K562 (cell line): Measurements from ENCODE around the gene HLA-DOA. TPM values are rescaled to one million over a fixed set of nuclear protein-coding genes. Genes with fewer than 3 reads are reported as not detected.
A peak's percentile ranks its signal among the peaks of the same experiment; 100 is the strongest.

ENCODE experiments used
- ADNP ChIP-seq: fragments of 200-800 bp; sonication (Bioruptor generic); IDR thresholded peaks from 2 replicates; pipeline ENCODE4 v1.6.1; 2016; ENCODE audit warnings: missing genetic modification characterization, missing compliant biosample characterization
- CAMTA2 ChIP-seq: fragments of 250-450 bp; sonication (Bioruptor Pico); conservative IDR thresholded peaks from 2 replicates; pipeline ENCODE4 v1.5.1; 2022
- DPF2 ChIP-seq: fragments of 450-650 bp; IDR thresholded peaks from 2 replicates; pipeline ENCODE4 v1.6.1; 2016
- EP400 ChIP-seq: fragments of 450-650 bp; IDR thresholded peaks from 2 replicates; pipeline ENCODE4 v1.6.1; 2017; ENCODE audit warnings: antibody characterized with exemption, mild to moderate bottlenecking, moderate library complexity
- FOXK1 ChIP-seq: sonication (generic); formaldehyde crosslinking; IDR thresholded peaks from 2 replicates; pipeline ENCODE4 v1.8.0; 2022; ENCODE audit warnings: missing genetic modification reagents, mild to moderate bottlenecking, borderline replicate concordance
- GATAD2B ChIP-seq: fragments of 450-650 bp; IDR thresholded peaks from 2 replicates; pipeline ENCODE4 v1.6.1; 2017; ENCODE audit warnings: mild to moderate bottlenecking, borderline replicate concordance
- GTF2F1 ChIP-seq: IDR thresholded peaks from 2 replicates; pipeline ENCODE4 v1.6.1; 2011; ENCODE audit warnings: low read depth, low read length, improper control_type of control experiment
- NFIX ChIP-seq: fragments of 250-450 bp; sonication (Bioruptor Pico); IDR thresholded peaks from 2 replicates; pipeline ENCODE4 v1.4.0; 2020; ENCODE audit warnings: low read depth, mild to moderate bottlenecking, moderate library complexity
- NKRF ChIP-seq: fragments of 450-650 bp; IDR thresholded peaks from 2 replicates; pipeline ENCODE4 v1.6.1; 2016; ENCODE audit warnings: borderline replicate concordance
- POLR2A ChIP-seq: fragments of 450-650 bp; conservative IDR thresholded peaks from 2 replicates; pipeline ENCODE4 v1.6.1; 2016
- PTTG1 ChIP-seq: fragments of 450-650 bp; IDR thresholded peaks from 2 replicates; pipeline ENCODE4 v1.6.1; 2016; ENCODE audit warnings: low read depth, mild to moderate bottlenecking, missing genetic modification characterization, missing compliant biosample characterization
- RBM17 ChIP-seq: fragments of 200-400 bp; formaldehyde crosslinking; IDR thresholded peaks from 2 replicates; pipeline ENCODE4 v1.6.1; 2017; ENCODE audit warnings: low read depth, mild to moderate bottlenecking, low read length, borderline replicate concordance
- SIX5 ChIP-seq, 2 experiments: IDR thresholded peaks; 2 replicates each; pipeline ENCODE4 v1.6.1; 2011; ENCODE audit warnings: low read length in 2 of 2, borderline replicate concordance in 1 of 2, low read depth in 1 of 2, mild to moderate bottlenecking in 1 of 2, moderate library complexity in 1 of 2; ENCODE audit not compliant: insufficient read depth in 1 of 2
- TEAD2 ChIP-seq: fragments of 450-650 bp; IDR thresholded peaks from 2 replicates; pipeline ENCODE4 v1.6.1; 2016; ENCODE audit warnings: missing genetic modification characterization, control low read depth, missing compliant biosample characterization
- TFE3 ChIP-seq: fragments of 450-650 bp; formaldehyde crosslinking; IDR thresholded peaks from 2 replicates; pipeline ENCODE4 v1.4.0; 2020; ENCODE audit warnings: mild to moderate bottlenecking, mixed read lengths
- TRIM25 ChIP-seq: fragments of 450-650 bp; IDR thresholded peaks from 2 replicates; pipeline ENCODE4 v1.7.0; 2016; ENCODE audit warnings: borderline replicate concordance
- VEZF1 ChIP-seq: fragments of 200-800 bp; sonication (Bioruptor generic); IDR thresholded peaks from 2 replicates; pipeline ENCODE4 v1.6.1; 2017; ENCODE audit warnings: missing genetic modification characterization, missing compliant biosample characterization
- ZNF165 ChIP-seq: fragments of 250-450 bp; sonication (Bioruptor Pico); IDR thresholded peaks from 2 replicates; pipeline ENCODE4 v1.4.0; 2020; ENCODE audit warnings: borderline replicate concordance
- ZNF384 ChIP-seq: IDR thresholded peaks from 2 replicates; pipeline ENCODE4 v1.6.1; 2012; ENCODE audit warnings: low read depth, low read length, improper control_type of control experiment
- ZNF436 ChIP-seq: fragments of 250-450, 450-650 bp; sonication (Bioruptor Pico); formaldehyde crosslinking; IDR thresholded peaks from 2 replicates; pipeline ENCODE4 v1.7.0; 2020; ENCODE audit warnings: mild to moderate bottlenecking
- polyA plus RNA-seq, 8 experiments: library from polyadenylated mRNA; depleted of rRNA in 4 of 8; stranded (reverse) in 5 of 8; unstranded in 3 of 8; fragments of >200 nt; fragmentation: Nextera tagmentation in 2 of 8; fragmentation: Illumina TruSeq in 1 of 8; extraction: Ambion mirVana in 2 of 8; extraction: Trizol in 1 of 8; gene quantifications; 2 replicates each; pipeline versions ENCODE4 v1.2.1 to v1.2.3, GENCODE V29; 2011 to 2014; ENCODE audit warnings: inconsistent platforms in 1 of 8, missing spikeins in 1 of 8
- total RNA-seq, 7 experiments: library from RNA; depleted of rRNA in 6 of 7; stranded (reverse); fragments of >200 nt in 6 of 7; fragmentation: Illumina TruSeq in 2 of 7; extraction: Trizol in 2 of 7; gene quantifications; 2 replicates each; pipeline versions ENCODE4 v1.2.1 to v1.2.3, GENCODE V29; 2011 to 2021; ENCODE audit warnings: low replicate concordance in 1 of 7

HLA-DOA gene
- total and polyA plus RNA-seq, 9 of the 15 experiments (the other 6 are each of a cell fraction or from before 2014, with no cell fraction given) = 0.07 TPM; not detected in 8

GRCh38 chr6:32969685-32970412 is 39.5 kb downstream of the HLA-DOA start (continued):
- TF ChIP-seq RBM17 (no peak), TFE3 (no peak), CAMTA2 (CRISPR knock-in tag) (peak; percentile 44; the same call in 1 of the 2 replicates), POLR2A (peak; percentile 79), ADNP (tag) (no peak), GATAD2B (no peak), ZNF165 (CRISPR knock-in tag) (no peak), ZNF384 (0 out of 2 replicates have a peak, but pooled peaks have one; percentile 4), FOXK1 (CRISPR knock-in tag) (0 out of 2 replicates have a peak, but pooled peaks have one; percentile 5), SIX5 (IDR thresholded peaks at IDR 0.05; ENCODE audit: borderline replicate concordance in 1 of 2, insufficient read depth in 1 of 2, low read depth in 1 of 2, low read length in 2 of 2) (no peak), TEAD2 (tag) (peak; percentile 10; the same call in 1 of the 2 replicates), PTTG1 (tag) (no peak), EP400 (no peak), TRIM25 (peak; percentile 38; the same call in 1 of the 2 replicates), NFIX (CRISPR knock-in tag) (no peak), VEZF1 (CRISPR knock-in tag) (no peak), DPF2 (peak; percentile 93), NKRF (no peak), ZNF436 (CRISPR knock-in tag) (no peak), GTF2F1 (no peak)
